SK-N-SH (cell line): ENCODE results near the gene MEF2A. TPM values are rescaled to one million over a fixed set of nuclear protein-coding genes. Genes with fewer than 3 reads are reported as not detected.

Experiments used
- CTCF ChIA-PET: fragments of 300-600, 350-600 bp; formaldehyde crosslinking; extraction: SDS; loops from one replicate; lab custom pipeline; 2021; lab: Yijun Ruan, JAX
- POLR2A ChIA-PET: fragments of 350-600 bp; sonication (Branson Sonifier 250); formaldehyde crosslinking; extraction: SDS; loops from one replicate; lab custom pipeline; 2020; ENCODE audit warnings: antibody characterized with exemption, inconsistent platforms; lab: Yijun Ruan, JAX
- DNase-seq: peaks from one replicate; pipeline ENCODE4 v3.0.0; 2012
- H2AFZ ChIP-seq: fragments of 200-600 bp; sonication (generic); 2 replicates; pipeline ENCODE4 v1.8.1; 2016; ENCODE audit warnings: antibody characterized with exemption, mild to moderate bottlenecking, low read depth
- H3F3A ChIP-seq: fragments of 200-600 bp; sonication (generic); replicated peaks from 2 replicates; pipeline ENCODE3; 2016; ENCODE audit warnings: antibody characterized with exemption, mild to moderate bottlenecking; ENCODE audit not compliant: insufficient read depth
- H3K27ac ChIP-seq, 2 experiments: fragments of 200-500 bp in 1 of 2; fragments of 200-600 bp in 1 of 2; sonication (Bioruptor generic) in 1 of 2; sonication (generic), shearing (Covaris generic) in 1 of 2; 2 replicates each; pipeline versions ENCODE4 v1.5.1 to v1.6.1; 2014 to 2016; ENCODE audit warnings: low read depth in 2 of 2, inconsistent platforms in 1 of 2, low read length in 1 of 2, mild to moderate bottlenecking in 1 of 2, mixed read lengths in 1 of 2
- H3K27me3 ChIP-seq: fragments of 200-600 bp; sonication (generic), shearing (Covaris generic); 2 replicates; pipeline ENCODE4 v1.6.1; 2016; ENCODE audit warnings: mixed run types; ENCODE audit not compliant: insufficient read depth
- H3K36me3 ChIP-seq, 2 experiments: fragments of 200-500 bp in 1 of 2; fragments of 200-600 bp in 1 of 2; sonication (Bioruptor generic) in 1 of 2; sonication (generic) in 1 of 2; replicated peaks in 1 of 2; 2 replicates each; pipeline versions ENCODE3 to v1.5.1; 2014 to 2016; ENCODE audit warnings: low read length in 1 of 2, mild to moderate bottlenecking in 1 of 2; ENCODE audit not compliant: insufficient read depth in 2 of 2, control insufficient read depth in 1 of 2
- H3K4me1 ChIP-seq, 2 experiments: fragments of 200-500 bp in 1 of 2; fragments of 200-600 bp in 1 of 2; sonication (Bioruptor generic) in 1 of 2; sonication (generic), shearing (Covaris generic) in 1 of 2; 2 replicates each; pipeline versions ENCODE4 v1.5.1 to v1.6.1; 2014 to 2016; ENCODE audit warnings: low read depth in 1 of 2, low read length in 1 of 2, mixed run types in 1 of 2; ENCODE audit not compliant: insufficient read depth in 2 of 2, control insufficient read depth in 1 of 2
- H3K4me2 ChIP-seq: fragments of 200-600 bp; sonication (generic), shearing (Covaris generic); 2 replicates; pipeline ENCODE4 v1.6.1; 2017; ENCODE audit warnings: mixed run types
- H3K4me3 ChIP-seq, 2 experiments: fragments of 200-500 bp in 1 of 2; fragments of 200-600 bp in 1 of 2; sonication (Bioruptor generic) in 1 of 2; sonication (generic), shearing (Covaris generic) in 1 of 2; 2 replicates each; pipeline versions ENCODE4 v1.5.1 to v1.8.1; 2014 to 2016; ENCODE audit warnings: low read depth in 2 of 2, inconsistent platforms in 1 of 2, low read length in 1 of 2, mild to moderate bottlenecking in 1 of 2, mixed read lengths in 1 of 2, moderate library complexity in 1 of 2
- H3K79me2 ChIP-seq: fragments of 200-600 bp; sonication (generic); 2 replicates; pipeline ENCODE4 v1.8.1; 2017; ENCODE audit warnings: mild to moderate bottlenecking; ENCODE audit not compliant: insufficient read depth
- H3K9ac ChIP-seq: fragments of 200-600 bp; sonication (generic); 2 replicates; pipeline ENCODE4 v1.6.1; 2017; ENCODE audit warnings: mixed run types
- H3K9me2 ChIP-seq: fragments of 200-600 bp; sonication (generic); 2 replicates; pipeline ENCODE4 v1.6.1; 2017; ENCODE audit warnings: mixed run types
- H3K9me3 ChIP-seq: fragments of 200-600 bp; sonication (generic); 2 replicates; pipeline ENCODE4 v1.6.1; 2017; ENCODE audit warnings: mixed run types, mild to moderate bottlenecking, moderate library complexity
- H4K20me1 ChIP-seq: fragments of 200-600 bp; sonication (generic); 2 replicates; pipeline ENCODE4 v1.6.1; 2017; ENCODE audit warnings: mild to moderate bottlenecking, mixed run types; ENCODE audit not compliant: insufficient read depth
- CHD2 ChIP-seq: fragments of 150-350 bp; IDR thresholded peaks from 2 replicates; pipeline ENCODE4 v1.6.1; 2018; ENCODE audit warnings: low read length; ENCODE audit not compliant: partially characterized antibody
- EZH2phosphoT487 ChIP-seq: fragments of 200-600 bp; sonication (generic); IDR thresholded peaks from 2 replicates; pipeline ENCODE4 v1.6.1; 2017; ENCODE audit warnings: low read depth, mixed run types, mild to moderate bottlenecking, antibody characterized with exemption, moderate library complexity, borderline replicate concordance
- FOXJ3 ChIP-seq: sonication (generic); formaldehyde crosslinking; IDR thresholded peaks from 2 replicates; pipeline ENCODE4 v1.5.1; 2020; ENCODE audit warnings: mild to moderate bottlenecking, missing genetic modification reagents
- FOXM1 ChIP-seq: IDR thresholded peaks from 2 replicates; pipeline ENCODE4 v1.4.0; 2012; ENCODE audit warnings: low read depth, mild to moderate bottlenecking
- MEF2A ChIP-seq: IDR thresholded peaks from 2 replicates; pipeline ENCODE4 v1.4.0; 2012; ENCODE audit warnings: low read depth, borderline replicate concordance
- RAD21 ChIP-seq: IDR thresholded peaks from 2 replicates; pipeline ENCODE4 v1.6.1; 2012; ENCODE audit warnings: mild to moderate bottlenecking, low read length
- RXRA ChIP-seq: IDR thresholded peaks from 2 replicates; pipeline ENCODE4 v1.4.0; 2012; ENCODE audit warnings: low read depth, mild to moderate bottlenecking, borderline replicate concordance
- SIN3A ChIP-seq: IDR thresholded peaks from 2 replicates; pipeline ENCODE4 v1.6.1; 2012; ENCODE audit warnings: low read depth, mild to moderate bottlenecking, low read length, moderate library complexity, borderline replicate concordance
- SMC3 ChIP-seq: IDR thresholded peaks from 2 replicates; pipeline ENCODE4 v1.6.1; 2012; ENCODE audit warnings: low read depth, low read length, improper control_type of control experiment
- TCF12 ChIP-seq: IDR thresholded peaks from 2 replicates; pipeline ENCODE4 v1.4.0; 2012
- YY1 ChIP-seq: IDR thresholded peaks from 2 replicates; pipeline ENCODE4 v1.4.0; 2012; ENCODE audit warnings: low read depth, mild to moderate bottlenecking
- WGBS: methylation state at CpG from one replicate; pipeline ENCODE4 v1.1.6; 2017; ENCODE audit warnings: low lambda C conversion rate; 5-methylcytosine and 5-hydroxymethylcytosine counted together
- polyA plus RNA-seq, 3 experiments: library from polyadenylated mRNA; depleted of rRNA; stranded (reverse); fragments of >200 nt; gene quantifications; 2 replicates each; pipeline ENCODE4 v1.2.3, GENCODE V29; 2012
- TF ChIP-seq, protein P1 (sequence below): IDR thresholded peaks from 2 replicates; pipeline ENCODE4 v1.4.0; 2012; ENCODE audit warnings: low read depth, borderline replicate concordance
- TF ChIP-seq, protein P2 (sequence below): IDR thresholded peaks from 2 replicates; pipeline ENCODE4 v1.6.1; 2012; ENCODE audit warnings: mild to moderate bottlenecking, low read depth, low read length, moderate library complexity
- TF ChIP-seq, protein P3 (sequence below): IDR thresholded peaks from 2 replicates; pipeline ENCODE4 v1.4.0; 2012; ENCODE audit warnings: low read depth
- TF ChIP-seq, protein P4 (sequence below): fragments of 150-350 bp; IDR thresholded peaks from 2 replicates; pipeline ENCODE4 v1.6.1; 2017; ENCODE audit warnings: antibody characterized with exemption, low read length, low read depth, borderline replicate concordance
- TF ChIP-seq, protein P5 (sequence below): fragments of 200-600 bp; sonication (generic); IDR thresholded peaks from 2 replicates; pipeline ENCODE4 v1.6.1; 2017; ENCODE audit warnings: antibody characterized with exemption, mild to moderate bottlenecking, moderate library complexity

The MEF2A gene
- polyA plus RNA-seq, 1 of the 3 experiments (the other 2 are of a cell fraction): 20.9 TPM

- no peaks in the 10 kb centered on the region for H3K36me3 ChIP-seq
- no peak overlapping the region for H3K4me3 ChIP-seq
- 85% methylated on average over 3 of the region's 3 CpGs for WGBS
Measured at GRCh38 chr15:99729920-99730319, 164.1 kb downstream of the MEF2A start.

DNA sequence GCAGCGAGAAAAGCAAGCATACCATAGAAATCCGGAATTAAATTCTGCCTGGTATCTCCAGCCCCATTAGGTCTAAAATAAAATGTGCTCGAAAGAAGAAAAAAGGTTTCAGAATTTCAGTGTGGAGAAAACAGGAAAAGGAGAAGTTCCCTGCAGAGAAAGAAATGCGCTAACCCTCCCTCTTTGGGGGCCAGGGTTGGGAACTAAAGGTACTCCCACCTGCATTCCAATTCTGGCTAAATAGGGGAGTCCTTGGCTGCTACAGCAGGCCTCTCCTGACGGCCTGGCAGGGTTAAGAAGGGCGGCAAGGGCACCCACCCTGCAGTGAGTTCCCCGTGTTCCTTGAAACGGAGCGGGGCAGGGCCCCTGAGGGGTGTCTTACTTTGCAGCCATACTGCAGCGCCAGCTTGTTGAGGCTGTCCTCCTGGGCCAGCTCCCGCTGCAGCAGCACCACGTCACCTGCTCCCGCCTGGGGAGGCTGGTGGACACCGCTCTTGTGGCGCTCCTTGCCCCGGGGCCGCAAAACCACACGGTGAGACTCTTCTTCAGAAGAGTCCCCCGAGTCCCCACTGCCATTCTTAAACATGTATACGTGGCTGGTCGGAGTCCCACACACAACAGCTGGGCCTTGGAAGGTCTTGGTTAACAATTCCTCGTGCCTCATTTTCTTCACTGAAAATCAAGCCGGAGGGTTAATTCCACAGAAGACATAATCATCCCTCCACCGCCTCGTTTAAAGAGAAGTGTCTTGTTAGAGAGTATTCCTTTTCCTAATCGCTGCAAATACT is 165.7 kb downstream of the MEF2A start:
- Histone ChIP-seq H4K20me1 (no peaks in the 10 kb centered on the region), H2AFZ (no peak overlapping the region), H3K4me1 (peaks cover 0 to 15% of the 10 kb centered on the region in 2 experiments; a peak in 1 of 4 replicates), H3K79me2 (no peaks in the 10 kb centered on the region), H3K27me3 (no peaks in the 10 kb centered on the region), H3K9ac (no peak overlapping the region), H3F3A (no peaks in the 10 kb centered on the region), H3K9me2 (no peaks in the 10 kb centered on the region), H3K27ac (no peak overlapping the region), H3K9me3 (no peaks in the 10 kb centered on the region), H3K4me3 (no peak overlapping the region; a peak in 1 of 4 replicates), H3K36me3 (no peaks in the 10 kb centered on the region), H3K4me2 (no peak overlapping the region; the same call in 1 of the 2 replicates)
- no peak for DNase-seq
- WGBS: 90% methylated on average over 12 of the region's 26 CpGs
- ChIA-PET POLR2A (no interaction called here), CTCF (interaction anchor here (1.0 to 4.4 kb wide), 4 partner anchors 25 to 459 kb away, joined by 3 to 28 read pairs (median 12); no protein-coding TSS in a partner anchor)
- TF ChIP-seq EZH2phosphoT487 (no peak), CHD2 (no peak), MEF2A (no peak), SIN3A (no peak), RXRA (no peak), FOXM1 (no peak), YY1 (no peak)
- TF ChIP-seq, protein P1, sequence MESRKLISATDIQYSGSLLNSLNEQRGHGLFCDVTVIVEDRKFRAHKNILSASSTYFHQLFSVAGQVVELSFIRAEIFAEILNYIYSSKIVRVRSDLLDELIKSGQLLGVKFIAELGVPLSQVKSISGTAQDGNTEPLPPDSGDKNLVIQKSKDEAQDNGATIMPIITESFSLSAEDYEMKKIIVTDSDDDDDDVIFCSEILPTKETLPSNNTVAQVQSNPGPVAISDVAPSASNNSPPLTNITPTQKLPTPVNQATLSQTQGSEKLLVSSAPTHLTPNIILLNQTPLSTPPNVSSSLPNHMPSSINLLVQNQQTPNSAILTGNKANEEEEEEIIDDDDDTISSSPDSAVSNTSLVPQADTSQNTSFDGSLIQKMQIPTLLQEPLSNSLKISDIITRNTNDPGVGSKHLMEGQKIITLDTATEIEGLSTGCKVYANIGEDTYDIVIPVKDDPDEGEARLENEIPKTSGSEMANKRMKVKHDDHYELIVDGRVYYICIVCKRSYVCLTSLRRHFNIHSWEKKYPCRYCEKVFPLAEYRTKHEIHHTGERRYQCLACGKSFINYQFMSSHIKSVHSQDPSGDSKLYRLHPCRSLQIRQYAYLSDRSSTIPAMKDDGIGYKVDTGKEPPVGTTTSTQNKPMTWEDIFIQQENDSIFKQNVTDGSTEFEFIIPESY: no peak
- TF ChIP-seq, protein P2, sequence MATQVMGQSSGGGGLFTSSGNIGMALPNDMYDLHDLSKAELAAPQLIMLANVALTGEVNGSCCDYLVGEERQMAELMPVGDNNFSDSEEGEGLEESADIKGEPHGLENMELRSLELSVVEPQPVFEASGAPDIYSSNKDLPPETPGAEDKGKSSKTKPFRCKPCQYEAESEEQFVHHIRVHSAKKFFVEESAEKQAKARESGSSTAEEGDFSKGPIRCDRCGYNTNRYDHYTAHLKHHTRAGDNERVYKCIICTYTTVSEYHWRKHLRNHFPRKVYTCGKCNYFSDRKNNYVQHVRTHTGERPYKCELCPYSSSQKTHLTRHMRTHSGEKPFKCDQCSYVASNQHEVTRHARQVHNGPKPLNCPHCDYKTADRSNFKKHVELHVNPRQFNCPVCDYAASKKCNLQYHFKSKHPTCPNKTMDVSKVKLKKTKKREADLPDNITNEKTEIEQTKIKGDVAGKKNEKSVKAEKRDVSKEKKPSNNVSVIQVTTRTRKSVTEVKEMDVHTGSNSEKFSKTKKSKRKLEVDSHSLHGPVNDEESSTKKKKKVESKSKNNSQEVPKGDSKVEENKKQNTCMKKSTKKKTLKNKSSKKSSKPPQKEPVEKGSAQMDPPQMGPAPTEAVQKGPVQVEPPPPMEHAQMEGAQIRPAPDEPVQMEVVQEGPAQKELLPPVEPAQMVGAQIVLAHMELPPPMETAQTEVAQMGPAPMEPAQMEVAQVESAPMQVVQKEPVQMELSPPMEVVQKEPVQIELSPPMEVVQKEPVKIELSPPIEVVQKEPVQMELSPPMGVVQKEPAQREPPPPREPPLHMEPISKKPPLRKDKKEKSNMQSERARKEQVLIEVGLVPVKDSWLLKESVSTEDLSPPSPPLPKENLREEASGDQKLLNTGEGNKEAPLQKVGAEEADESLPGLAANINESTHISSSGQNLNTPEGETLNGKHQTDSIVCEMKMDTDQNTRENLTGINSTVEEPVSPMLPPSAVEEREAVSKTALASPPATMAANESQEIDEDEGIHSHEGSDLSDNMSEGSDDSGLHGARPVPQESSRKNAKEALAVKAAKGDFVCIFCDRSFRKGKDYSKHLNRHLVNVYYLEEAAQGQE: no peak
- TF ChIP-seq, protein P3, sequence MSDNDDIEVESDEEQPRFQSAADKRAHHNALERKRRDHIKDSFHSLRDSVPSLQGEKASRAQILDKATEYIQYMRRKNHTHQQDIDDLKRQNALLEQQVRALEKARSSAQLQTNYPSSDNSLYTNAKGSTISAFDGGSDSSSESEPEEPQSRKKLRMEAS: no peak
- TF ChIP-seq, protein P4, sequence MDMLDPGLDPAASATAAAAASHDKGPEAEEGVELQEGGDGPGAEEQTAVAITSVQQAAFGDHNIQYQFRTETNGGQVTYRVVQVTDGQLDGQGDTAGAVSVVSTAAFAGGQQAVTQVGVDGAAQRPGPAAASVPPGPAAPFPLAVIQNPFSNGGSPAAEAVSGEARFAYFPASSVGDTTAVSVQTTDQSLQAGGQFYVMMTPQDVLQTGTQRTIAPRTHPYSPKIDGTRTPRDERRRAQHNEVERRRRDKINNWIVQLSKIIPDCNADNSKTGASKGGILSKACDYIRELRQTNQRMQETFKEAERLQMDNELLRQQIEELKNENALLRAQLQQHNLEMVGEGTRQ: no peak

More at GRCh38 chr15:99729920-99730319, 164.1 kb downstream of the MEF2A start:
- no peak overlapping the region for H2AFZ ChIP-seq
- H3F3A ChIP-seq: no peaks in the 10 kb centered on the region
- H3K27me3 ChIP-seq: no peaks in the 10 kb centered on the region
- no peak overlapping the region for H3K27ac ChIP-seq
- CTCF ChIA-PET: interaction anchor here (0.7 to 3.7 kb wide), 5 partner anchors 13 to 457 kb away, joined by 3 to 15 read pairs (median 5); no protein-coding TSS in a partner anchor
- POLR2A ChIA-PET: no interaction called here
- no peaks in the 10 kb centered on the region for H4K20me1 ChIP-seq
- peaks cover 0 to 15% of the 10 kb centered on the region in 2 experiments; a peak in 1 of 4 replicates for H3K4me1 ChIP-seq
- no peaks in the 10 kb centered on the region for H3K9me2 ChIP-seq
- no peaks in the 10 kb centered on the region for H3K9me3 ChIP-seq
- no peak for TF ChIP-seq FOXJ3
- TF ChIP-seq YY1: no peak
- TF ChIP-seq SMC3: peak; percentile 57
- peak; percentile 81 for TF ChIP-seq RAD21
- TF ChIP-seq, protein P5, sequence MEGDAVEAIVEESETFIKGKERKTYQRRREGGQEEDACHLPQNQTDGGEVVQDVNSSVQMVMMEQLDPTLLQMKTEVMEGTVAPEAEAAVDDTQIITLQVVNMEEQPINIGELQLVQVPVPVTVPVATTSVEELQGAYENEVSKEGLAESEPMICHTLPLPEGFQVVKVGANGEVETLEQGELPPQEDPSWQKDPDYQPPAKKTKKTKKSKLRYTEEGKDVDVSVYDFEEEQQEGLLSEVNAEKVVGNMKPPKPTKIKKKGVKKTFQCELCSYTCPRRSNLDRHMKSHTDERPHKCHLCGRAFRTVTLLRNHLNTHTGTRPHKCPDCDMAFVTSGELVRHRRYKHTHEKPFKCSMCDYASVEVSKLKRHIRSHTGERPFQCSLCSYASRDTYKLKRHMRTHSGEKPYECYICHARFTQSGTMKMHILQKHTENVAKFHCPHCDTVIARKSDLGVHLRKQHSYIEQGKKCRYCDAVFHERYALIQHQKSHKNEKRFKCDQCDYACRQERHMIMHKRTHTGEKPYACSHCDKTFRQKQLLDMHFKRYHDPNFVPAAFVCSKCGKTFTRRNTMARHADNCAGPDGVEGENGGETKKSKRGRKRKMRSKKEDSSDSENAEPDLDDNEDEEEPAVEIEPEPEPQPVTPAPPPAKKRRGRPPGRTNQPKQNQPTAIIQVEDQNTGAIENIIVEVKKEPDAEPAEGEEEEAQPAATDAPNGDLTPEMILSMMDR: peak; percentile 52
- TF ChIP-seq TCF12: peak; percentile 6; the same call in 1 of the 2 replicates
- peak; percentile 52 for DNase-seq
- no peaks in the 10 kb centered on the region for H3K79me2 ChIP-seq
- no peak overlapping the region for H3K4me2 ChIP-seq
- no peak overlapping the region for H3K9ac ChIP-seq
